AG04449 (cell line): Measurements from ENCODE around the gene TOM1L2.
"Not testable (repeated sequence)": the region's sequence is repeated elsewhere in the genome, so short reads cannot be mapped to it uniquely, and the experiment has no call there.

Experiments
- CTCF ChIA-PET: fragments of 350-600 bp; formaldehyde crosslinking; extraction: SDS; loops from one replicate; lab custom pipeline; 2021; ENCODE audit warnings: antibody characterized with exemption; lab: Yijun Ruan, JAX
- POLR2A ChIA-PET: fragments of 400-600, 350-600 bp; formaldehyde crosslinking; extraction: SDS; loops from one replicate; lab custom pipeline; 2020; ENCODE audit warnings: antibody characterized with exemption, inconsistent platforms; lab: Yijun Ruan, JAX
- DNase-seq: peaks from one replicate; pipeline ENCODE4 v3.0.0-alpha.2; 2010; ENCODE audit warnings: low read depth, low spot score
- H3K4me3 ChIP-seq: 2 replicates; pipeline ENCODE4 v1.5.1; 2011; ENCODE audit warnings: low read depth, mild to moderate bottlenecking, control low read depth, low read length
- CTCF ChIP-seq: IDR thresholded peaks from one replicate; pipeline ENCODE4 v1.5.1; 2011; ENCODE audit warnings: mild to moderate bottlenecking, moderate library complexity, low read length, control low read depth, inconsistent platforms; ENCODE audit not compliant: insufficient read depth; ENCODE audit errors: missing control alignments

TOM1L2 gene

GRCh38 chr17:17944242-17944641 is 28.0 kb downstream of the TOM1L2 start:
- ChIA-PET POLR2A (interaction anchor here (1.2 kb wide), 1 partner anchor 8 kb away, joined by 3 read pairs; no protein-coding TSS in a partner anchor), CTCF (interaction anchor here (1.1 to 8.5 kb wide), 3 partner anchors 12 to 24 kb away, joined by 4 to 56 read pairs (median 8); no protein-coding TSS in a partner anchor)
- H3K4me3 ChIP-seq: no peak overlapping the region
- DNase-seq: no peak
- TF ChIP-seq CTCF: no peak

- no peak for DNase-seq
- TF ChIP-seq CTCF: no peak
- ChIA-PET POLR2A (no interaction called here), CTCF (interaction anchor here (2.1 to 8.5 kb wide), 2 partner anchors 24 to 52 kb away, joined by 4 to 56 read pairs; no protein-coding TSS in a partner anchor)
- H3K4me3 ChIP-seq: no peak overlapping the region
Observed at GRCh38 chr17:17943281-17943984, 28.8 kb downstream of the TOM1L2 start.

- no peak for TF ChIP-seq CTCF
- CTCF ChIA-PET: interaction anchor here (2.1 to 8.5 kb wide), 2 partner anchors 23 to 52 kb away, joined by 4 to 56 read pairs; no protein-coding TSS in a partner anchor
- no peak overlapping the region for H3K4me3 ChIP-seq
- POLR2A ChIA-PET: no interaction called here
- no peak for DNase-seq
Observed at GRCh38 chr17:17942846-17943245, 29.4 kb downstream of the TOM1L2 start.

GRCh38 chr17:17941015-17941414 is 31.2 kb downstream of the TOM1L2 start:
- no peak for DNase-seq
- ChIA-PET CTCF (interaction anchor here (1.0 to 8.5 kb wide), 3 partner anchors 21 to 93 kb away, joined by 3 to 56 read pairs (median 4); no protein-coding TSS in a partner anchor), POLR2A (interaction anchor here (1.3 kb wide), 1 partner anchor 20 kb away, joined by 3 read pairs; no protein-coding TSS in a partner anchor)
- no peak overlapping the region for H3K4me3 ChIP-seq
- TF ChIP-seq CTCF: no peak

- CTCF ChIA-PET: interaction anchor here (1.0 to 8.5 kb wide), 3 partner anchors 21 to 93 kb away, joined by 3 to 56 read pairs (median 4); no protein-coding TSS in a partner anchor
- no peak for DNase-seq
- TF ChIP-seq CTCF: no peak
- H3K4me3 ChIP-seq: no peak overlapping the region
- POLR2A ChIA-PET: interaction anchor here (1.3 kb wide), 1 partner anchor 19 kb away, joined by 3 read pairs; no protein-coding TSS in a partner anchor
Observed at GRCh38 chr17:17940441-17940911, 31.7 kb downstream of the TOM1L2 start.

GRCh38 chr17:17939941-17940340 is 32.3 kb downstream of the TOM1L2 start:
- ChIA-PET POLR2A (interaction anchor here (1.3 kb wide), 1 partner anchor 19 kb away, joined by 3 read pairs; no protein-coding TSS in a partner anchor), CTCF (interaction anchor here (1.0 to 8.5 kb wide), 3 partner anchors 20 to 94 kb away, joined by 3 to 56 read pairs (median 4); no protein-coding TSS in a partner anchor)
- DNase-seq, H3K4me3 ChIP-seq: not testable (repeated sequence)
